ENCODE measurements around the gene PARD3B. TPM values are rescaled to one million over a fixed set of nuclear protein-coding genes. Genes with fewer than 3 reads are reported as not detected.

Gene PARD3B
- total and polyA plus RNA-seq, 10 of the 15 experiments (the other 5 are each of a cell fraction or from before 2014, with no cell fraction given): 0.01 to 0.54 (median 0.07) TPM; not detected in 7

GRCh38 chr2:205494537-205495235, 949.4 kb downstream of the PARD3B start:
- no peaks in the 10 kb centered on the region for H3K9me3 ChIP-seq (replicated peaks; ENCODE audit: control insufficient read depth, insufficient read depth, low read length)
- CTCF ChIA-PET: no interaction called here
- FAIRE-seq (no peak), ATAC-seq (no peak), DNase-seq (ENCODE audit: low read depth, low spot score) (no peak)
- 6% methylated on average over 7 of the region's 7 CpGs for WGBS (ENCODE audit: insufficient coverage, insufficient replicate concordance, low lambda C conversion rate, missing lambda C conversion rate)
- no peak overlapping the region for H3K4me3 ChIP-seq
- intact Hi-C loops (cut with micrococcal nuclease; ENCODE audit: unreplicated experiment): no loop called here
- BruUV-seq (replicated peaks): no TSS peak
- POLR2A ChIA-PET: no interaction called here
- no peaks in the 10 kb centered on the region for H3K27me3 ChIP-seq (replicated peaks in 1 of 2; ENCODE audit: control insufficient read depth in 2 of 2, insufficient read depth in 2 of 2, low read length in 1 of 2)
- no peaks in the 10 kb centered on the region for H4K20me1 ChIP-seq (ENCODE audit: control insufficient read depth, insufficient read depth)
- no peaks in the 10 kb centered on the region for H3K4me1 ChIP-seq (ENCODE audit: control insufficient read depth, insufficient read depth, low read length)
- no peak overlapping the region for H3K27ac ChIP-seq (ENCODE audit: control insufficient read depth, insufficient read depth)
- H3K4me2 ChIP-seq (ENCODE audit: control insufficient read depth, insufficient read depth): no peak overlapping the region
- H3K9ac ChIP-seq (ENCODE audit: control insufficient read depth, insufficient read depth, low read length): no peak overlapping the region
- RAD21 ChIA-PET (ENCODE audit: unreplicated experiment): no interaction called here
- no peaks in the 10 kb centered on the region for H3K36me3 ChIP-seq (ENCODE audit: control insufficient read depth in 2 of 2, insufficient read depth in 2 of 2, low read length in 1 of 2)
- no peak overlapping the region for H2AFZ ChIP-seq (ENCODE audit: control insufficient read depth, low read depth, low read length)
- SMC1A ChIA-PET (ENCODE audit: uncharacterized antibody, unreplicated experiment): no interaction called here
- H3K79me2 ChIP-seq (ENCODE audit: control insufficient read depth, insufficient read depth, low read length): no peaks in the 10 kb centered on the region
- in situ Hi-C loops (cut with MboI): no loop called here
- TF ChIP-seq REST (IDR thresholded peaks at IDR 0.05; ENCODE audit: low read depth, low read length) (no peak), E2F4 (IDR thresholded peaks at IDR 0.05; ENCODE audit: low read depth, low read length) (no peak), HCFC1 (IDR thresholded peaks at IDR 0.05; ENCODE audit: low read length) (no peak), HDAC6 (IDR thresholded peaks at IDR 0.05; ENCODE audit: unreplicated experiment) (no peak), TARDBP (IDR thresholded peaks at IDR 0.05; ENCODE audit: borderline replicate concordance) (no peak), E4F1 (IDR thresholded peaks at IDR 0.05; ENCODE audit: borderline replicate concordance, partially characterized antibody) (no peak), RAD21 (IDR thresholded peaks at IDR 0.05; ENCODE audit: insufficient read depth, low read depth, low read length) (no peak), RCOR1 (conservative IDR thresholded peaks at IDR 0.05; ENCODE audit: low read depth, low read length) (no peak), ZBTB11 (CRISPR knock-in tag; IDR thresholded peaks at IDR 0.05) (no peak), POLR2AphosphoS5 (IDR thresholded peaks at IDR 0.05; ENCODE audit: low read length) (no peak), SIN3A (IDR thresholded peaks at IDR 0.05; ENCODE audit: low read depth, low read length) (no peak), NFXL1 (IDR thresholded peaks at IDR 0.05; ENCODE audit: borderline replicate concordance) (no peak), FOXM1 (IDR thresholded peaks at IDR 0.05; ENCODE audit: low read depth, low read length) (no peak), IRF4 (IDR thresholded peaks at IDR 0.05; ENCODE audit: low read depth, low read length) (no peak)
